ENCODE results near the gene SYT13. TPM values are rescaled to one million over a fixed set of nuclear protein-coding genes. Genes with fewer than 3 reads are reported as not detected.

The SYT13 gene
- total RNA-seq, 4 donors from 2014 or later: not detected

DNA sequence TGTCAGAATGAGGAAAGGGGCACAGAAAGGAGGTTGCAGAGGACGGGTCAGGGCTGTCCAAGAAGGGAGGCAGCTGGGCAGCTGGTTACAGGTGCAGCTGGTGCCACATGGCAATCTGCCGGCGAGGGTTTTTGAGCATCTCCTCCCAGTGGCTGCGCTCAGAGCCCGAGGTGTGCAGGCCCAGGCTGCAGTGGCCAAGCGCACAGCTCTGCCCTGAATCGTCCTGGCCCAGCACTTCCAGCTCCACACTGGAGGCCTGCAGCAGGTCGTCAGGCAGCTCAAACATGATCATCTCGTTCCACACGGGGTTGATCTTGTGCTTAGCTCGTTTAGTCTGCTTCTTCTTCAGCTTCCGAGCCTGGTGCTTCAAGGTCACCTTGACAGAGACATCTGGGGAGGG, 42.2 kb downstream of the SYT13 start:
- no peak for TF ChIP-seq CTCF (IDR thresholded peaks at IDR 0.05; ENCODE audit: low read depth)

GRCh38 chr11:45239733-45240132, 46.4 kb downstream of the SYT13 start:
- TF ChIP-seq CTCF (IDR thresholded peaks at IDR 0.05; ENCODE audit: low read depth): no peak

DNA sequence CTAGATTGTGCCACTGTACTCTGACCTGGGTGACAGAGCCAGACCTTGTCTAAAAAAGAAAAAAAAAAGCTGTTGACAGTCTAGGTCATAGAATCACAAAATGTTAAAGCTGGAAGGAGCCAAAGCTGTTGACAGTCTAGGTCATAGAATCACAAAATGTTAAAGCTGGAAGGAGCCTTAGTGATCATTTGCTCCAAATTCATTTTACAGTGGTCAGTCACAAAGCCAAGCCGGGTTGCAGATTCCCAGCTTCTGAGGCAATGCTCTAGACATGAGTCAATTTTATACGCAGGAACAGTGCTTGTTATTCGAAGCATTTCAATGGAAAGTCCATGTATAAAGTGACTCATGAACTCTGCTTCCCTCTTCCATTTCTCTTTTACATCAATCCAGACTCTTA, 47.4 kb downstream of the SYT13 start:
- no peak for TF ChIP-seq CTCF (IDR thresholded peaks at IDR 0.05; ENCODE audit: low read depth)

- no peak for TF ChIP-seq CTCF (IDR thresholded peaks at IDR 0.05; ENCODE audit: low read depth)
These were observed 48.3 kb downstream of the SYT13 start for GRCh38 chr11:45237711-45238315.

- TF ChIP-seq CTCF (IDR thresholded peaks at IDR 0.05; ENCODE audit: low read depth): no peak
These were observed 51.7 kb downstream of the SYT13 start for GRCh38 chr11:45234306-45235006.

GRCh38 chr11:45233804-45234170, 52.4 kb downstream of the SYT13 start:
- no peak for TF ChIP-seq CTCF (IDR thresholded peaks at IDR 0.05; ENCODE audit: low read depth)

DNA sequence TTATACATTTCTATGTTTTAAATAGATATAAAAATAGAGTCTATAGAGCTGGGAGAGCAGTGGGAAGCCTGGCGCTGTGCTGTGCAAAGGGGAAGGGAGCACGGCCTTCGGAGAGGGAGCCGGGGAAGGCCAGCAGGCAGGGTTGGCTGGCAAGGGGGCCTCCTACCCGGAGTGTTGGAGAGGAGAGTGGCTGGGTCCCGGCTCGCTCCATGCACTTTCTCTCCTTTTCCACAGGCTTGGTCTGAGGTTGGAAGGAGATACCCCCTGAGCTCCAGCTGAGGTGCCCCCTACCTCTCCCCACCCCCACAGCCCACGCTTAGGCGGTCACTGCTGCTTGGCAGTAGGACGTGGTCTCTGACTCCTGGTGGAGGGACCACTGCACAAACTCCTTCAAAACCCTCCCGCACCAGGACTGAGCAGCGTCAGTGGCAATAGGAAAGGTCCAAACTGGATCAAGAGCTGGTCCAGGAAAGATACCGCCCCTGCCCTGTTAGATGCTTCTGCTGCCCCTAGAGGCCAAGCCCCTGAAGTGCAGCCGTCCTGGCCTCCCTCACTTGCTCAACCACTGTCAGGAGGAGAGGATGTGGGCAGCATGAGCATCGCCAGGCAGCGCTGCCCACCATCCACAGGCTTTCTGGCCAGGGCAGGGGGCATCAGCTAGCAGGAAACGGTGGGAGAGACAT, 52.9 kb downstream of the SYT13 start:
- no peak for TF ChIP-seq CTCF (IDR thresholded peaks at IDR 0.05; ENCODE audit: low read depth)
